Measurements from ENCODE around the gene RRAS2. TPM values are rescaled to one million over a fixed set of nuclear protein-coding genes. Genes with fewer than 3 reads are reported as not detected.

RRAS2 gene
- total and polyA plus RNA-seq, 9 of the 15 experiments (the other 6 are each of a cell fraction or from before 2014, with no cell fraction given) = 9.4 to 47.5 (median 37.6) TPM

GRCh38 chr11:14259878-14260277, 99.1 kb downstream of the RRAS2 start:
- no peak for FAIRE-seq

More at GRCh38 chr11:14259878-14260277, 99.1 kb downstream of the RRAS2 start:
- peaks cover 18 to 53% of the 10 kb centered on the region in 2 experiments for H3K27me3 ChIP-seq (ENCODE audit: control insufficient read depth in 2 of 2, insufficient read depth in 2 of 2, low read length in 2 of 2)
- intact Hi-C loops (cut with micrococcal nuclease) = no loop called here
- 0% methylated on average over 1 of the region's 1 CpG for whole genome bisulfite sequencing (ENCODE audit: insufficient coverage, low coverage, missing lambda C conversion rate)
- H2AFZ ChIP-seq (ENCODE audit: low read depth, low read length) = no peak overlapping the region
- H3K4me1 ChIP-seq (replicated peaks in 1 of 2; ENCODE audit: control insufficient read depth in 2 of 2, insufficient read depth in 2 of 2, low read length in 2 of 2) = peaks cover 0 to 7% of the 10 kb centered on the region in 2 experiments; a peak in 2 of 5 replicates
- no peak overlapping the region for H3K4me3 ChIP-seq
- DNase-seq (ENCODE audit: extremely low read depth in 1 of 4, low spot score in 3 of 4) (no peak), ATAC-seq (no peak; the same call in 2 of the 3 replicates)
- no peaks in the 10 kb centered on the region for H3K9me1 ChIP-seq (ENCODE audit: control insufficient read depth, insufficient read depth, low read length)
- H3K27ac ChIP-seq (ENCODE audit: extremely low read depth, low read depth, low read length) = no peak overlapping the region
- H3K79me2 ChIP-seq (ENCODE audit: control insufficient read depth, insufficient read depth, low read length) = no peaks in the 10 kb centered on the region
- no peaks in the 10 kb centered on the region for H3K36me3 ChIP-seq (ENCODE audit: control insufficient read depth, insufficient read depth, low read length)
- H4K20me1 ChIP-seq (replicated peaks; ENCODE audit: control insufficient read depth, insufficient read depth, low read length) = no peaks in the 10 kb centered on the region; the same call in 1 of the 2 replicates
- TF ChIP-seq SMAD1 (IDR thresholded peaks at IDR 0.05; ENCODE audit: low read depth, low read length, partially characterized antibody) = no peak
- no peak for TF ChIP-seq SRF (CRISPR knock-in tag; IDR thresholded peaks at IDR 0.05)
- TF ChIP-seq GTF2B (IDR thresholded peaks at IDR 0.05; ENCODE audit: extremely low read depth, insufficient read length) = no peak
- TF ChIP-seq SMC3 (conservative IDR thresholded peaks at IDR 0.05; ENCODE audit: insufficient read depth, low read depth, low read length) = no peak
- no peak for TF ChIP-seq MYNN (IDR thresholded peaks at IDR 0.05)
- TF ChIP-seq MYNN (CRISPR knock-in tag; IDR thresholded peaks at IDR 0.05) = no peak
- TF ChIP-seq ZFP30 (CRISPR knock-in tag; IDR thresholded peaks at IDR 0.05; ENCODE audit: borderline replicate concordance) = no peak
- no peak for TF ChIP-seq ZNF561 (CRISPR knock-in tag; conservative IDR thresholded peaks at IDR 0.05)
- TF ChIP-seq CBX5 (IDR thresholded peaks at IDR 0.05; ENCODE audit: borderline replicate concordance, low read depth) = no peak
- TF ChIP-seq NRF1 (conservative IDR thresholded peaks at IDR 0.05 in 1 of 2, IDR thresholded peaks at IDR 0.05 in 1 of 2) = no peak
- TF ChIP-seq KDM5B (IDR thresholded peaks at IDR 0.05; ENCODE audit: insufficient replicate concordance, low read depth, low read length) = no peak
- TF ChIP-seq MBD2 (IDR thresholded peaks at IDR 0.05; ENCODE audit: borderline replicate concordance, low read depth) = no peak
- no peak for TF ChIP-seq PHB2 (IDR thresholded peaks at IDR 0.05; ENCODE audit: low read depth)
- TF ChIP-seq NELFE (IDR thresholded peaks at IDR 0.05; ENCODE audit: insufficient read depth, insufficient read length) = no peak
- no peak for TF ChIP-seq ZNF316 (IDR thresholded peaks at IDR 0.05)
- no peak for TF ChIP-seq ZBTB5 (IDR thresholded peaks at IDR 0.05)
- no peak for TF ChIP-seq ZBTB11 (CRISPR knock-in tag; IDR thresholded peaks at IDR 0.05)
- no peak for TF ChIP-seq HDAC6 (IDR thresholded peaks at IDR 0.05; ENCODE audit: low read depth, low read length)
- no peak overlapping the region for H3K4me2 ChIP-seq (ENCODE audit: insufficient read depth, low read length)
- POLR2A ChIA-PET = no interaction called here
- no TSS peak for BruUV-seq (replicated peaks)
- H3K9ac ChIP-seq (ENCODE audit: insufficient read depth in 1 of 2, low read depth in 2 of 2, low read length in 2 of 2) = no peak overlapping the region
- in situ Hi-C loops (cut with MboI) = no loop called here
- CTCF ChIA-PET (ENCODE audit: low intra/inter-chr PET ratio) = no interaction called here
- no peaks in the 10 kb centered on the region for H3K9me3 ChIP-seq (replicated peaks; ENCODE audit: control insufficient read depth, insufficient read depth, low read depth, low read length)
